GOT3 (cell line): ENCODE data around the gene SCGN.

ENCODE experiments used
- DNase-seq: peaks from one replicate; lab custom pipeline; 2025; ENCODE audit warnings: mixed read lengths; lab: John Stamatoyannopoulos, UW

SCGN gene

DNA sequence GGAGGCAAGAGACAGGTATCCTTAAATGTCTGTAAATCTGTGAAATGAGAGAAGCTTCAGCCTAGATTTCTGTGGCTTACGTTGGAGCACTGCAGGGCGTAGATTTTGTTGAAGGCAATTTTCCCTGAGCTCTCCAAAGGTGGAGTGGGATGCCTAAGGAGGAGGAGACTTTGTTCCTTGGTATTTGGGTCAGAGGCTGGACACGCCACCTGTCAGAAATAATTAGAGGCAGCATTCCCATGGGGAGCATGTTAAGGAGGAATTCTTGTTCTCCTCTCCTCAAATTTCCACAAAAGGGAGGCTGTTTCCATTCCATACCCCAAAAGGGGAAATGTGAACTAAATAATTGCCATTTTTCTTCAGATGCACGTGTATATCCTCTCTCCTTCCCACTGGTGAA is 11.1 kb upstream of the SCGN start:
- no peak for DNase-seq

DNA sequence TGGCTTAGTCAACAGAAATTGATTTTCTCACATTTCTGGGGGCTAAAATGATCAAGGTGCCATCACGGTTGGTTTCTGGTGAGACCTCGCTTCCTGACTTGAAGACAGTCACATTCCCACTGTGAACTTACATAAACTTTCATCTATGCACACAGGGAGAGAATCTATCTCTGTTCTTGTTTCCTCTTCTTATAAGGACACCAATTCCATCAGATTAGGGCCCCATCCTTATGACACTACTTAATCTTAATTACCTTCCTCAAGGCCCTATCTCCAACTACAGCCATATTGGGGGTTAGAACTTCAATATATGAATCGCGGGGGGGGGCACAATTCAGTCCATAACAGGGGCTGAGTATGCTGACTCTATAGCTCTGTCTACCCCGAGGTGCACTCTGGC is 10.6 kb upstream of the SCGN start:
- DNase-seq: no peak

DNA sequence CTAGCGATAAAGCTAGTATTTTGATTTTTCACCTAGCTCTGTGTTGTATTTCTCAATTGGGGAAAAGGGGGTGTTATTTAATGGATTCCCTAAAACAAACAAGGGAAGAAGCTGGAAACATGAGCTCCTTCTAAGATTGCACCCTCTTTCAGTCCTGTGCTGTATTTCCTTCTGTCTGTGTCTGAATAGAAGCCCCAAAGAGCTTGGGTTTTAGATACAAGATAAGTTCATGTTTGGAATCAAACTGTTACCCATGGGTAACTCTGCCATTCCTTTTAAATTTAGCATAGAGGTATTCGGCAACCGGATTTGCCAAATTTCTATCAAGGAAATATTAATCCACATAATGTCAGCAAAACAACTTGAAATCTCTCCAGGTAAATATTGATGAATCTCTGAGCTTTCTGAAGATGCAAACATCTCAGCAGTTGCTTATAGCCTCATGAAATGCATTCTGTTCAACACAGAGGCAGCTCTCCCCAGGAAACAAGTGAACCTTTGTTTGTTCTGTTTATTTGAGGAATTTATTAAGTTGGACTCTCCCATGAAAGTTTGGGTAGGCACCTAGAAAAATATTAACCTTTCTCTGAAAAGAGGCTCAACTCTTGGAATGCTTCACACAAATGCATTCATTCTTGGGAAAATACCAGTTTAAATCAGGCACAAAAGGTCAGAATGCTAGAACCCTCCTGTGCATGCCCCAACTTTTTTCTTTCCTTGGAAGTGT is 9.9 kb upstream of the SCGN start:
- no peak for DNase-seq

DNA sequence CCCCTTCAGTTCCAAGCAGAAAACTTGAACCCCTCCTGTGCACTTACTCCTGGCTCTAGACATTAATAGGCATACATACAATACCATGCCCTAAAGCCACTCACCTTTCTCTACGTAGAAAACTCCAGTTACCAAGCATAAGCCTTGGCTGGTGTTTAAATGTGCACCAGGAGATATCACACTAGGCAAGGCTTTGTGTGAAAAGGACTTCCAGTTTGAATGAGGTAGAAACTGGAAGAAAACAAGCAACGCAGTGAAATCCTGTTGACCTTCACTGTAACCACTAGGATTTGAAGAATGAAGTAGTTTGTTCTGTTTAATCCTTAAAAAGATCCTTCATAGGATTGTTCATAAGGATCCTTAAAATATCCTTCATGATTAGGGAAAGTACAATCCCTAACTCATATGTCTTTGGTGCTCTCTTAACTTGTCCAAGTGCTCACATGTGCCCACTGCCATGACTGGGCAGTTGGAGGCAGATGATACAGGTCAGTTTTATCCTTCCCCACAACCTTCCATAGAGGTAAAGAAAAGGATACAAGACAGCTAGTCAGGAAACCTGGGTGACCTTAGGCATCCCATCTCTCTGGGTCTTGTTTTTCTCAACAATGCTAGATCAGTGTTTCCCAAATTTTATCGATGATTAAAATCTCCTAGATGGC is 9.2 kb upstream of the SCGN start:
- no peak for DNase-seq

DNA sequence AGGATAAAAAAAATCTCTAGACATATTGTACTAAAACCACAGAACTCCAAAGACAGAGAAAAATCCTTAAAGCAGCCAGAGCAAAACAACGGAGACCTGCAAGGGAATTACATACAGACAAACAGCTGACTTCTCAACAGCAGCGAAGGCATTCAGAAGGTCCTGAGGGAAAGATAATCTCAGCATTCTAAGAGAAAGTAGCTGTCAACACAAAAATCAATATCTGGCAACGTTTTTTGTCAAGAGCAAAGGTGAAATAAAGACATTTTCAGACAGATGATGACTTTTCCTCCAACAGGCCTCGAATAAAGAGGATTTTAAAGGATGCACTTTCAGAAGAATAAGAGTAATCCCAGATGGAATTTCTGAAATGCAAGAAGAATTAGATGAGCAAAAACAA is 6.1 kb upstream of the SCGN start:
- no peak for DNase-seq

DNA sequence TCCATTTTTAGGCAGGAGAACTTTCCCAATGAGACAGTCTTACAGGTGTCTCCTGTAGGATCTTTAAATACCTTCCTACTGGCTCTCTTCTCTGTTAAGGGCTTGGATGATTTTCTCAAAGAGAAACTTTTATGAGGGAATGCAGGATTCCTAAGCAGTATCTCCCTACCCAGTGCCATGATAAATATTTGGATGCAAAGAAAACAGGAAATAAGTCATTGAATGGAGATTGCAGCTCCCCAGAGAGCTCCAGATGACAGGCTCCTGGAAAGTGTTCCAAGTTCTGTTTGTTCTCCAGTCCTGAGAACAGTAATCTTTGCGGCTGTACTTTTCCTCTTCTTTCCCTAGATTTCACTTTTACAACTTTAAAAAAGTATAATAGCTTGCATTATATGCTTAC is 2.4 kb upstream of the SCGN start:
- no peak for DNase-seq

DNA sequence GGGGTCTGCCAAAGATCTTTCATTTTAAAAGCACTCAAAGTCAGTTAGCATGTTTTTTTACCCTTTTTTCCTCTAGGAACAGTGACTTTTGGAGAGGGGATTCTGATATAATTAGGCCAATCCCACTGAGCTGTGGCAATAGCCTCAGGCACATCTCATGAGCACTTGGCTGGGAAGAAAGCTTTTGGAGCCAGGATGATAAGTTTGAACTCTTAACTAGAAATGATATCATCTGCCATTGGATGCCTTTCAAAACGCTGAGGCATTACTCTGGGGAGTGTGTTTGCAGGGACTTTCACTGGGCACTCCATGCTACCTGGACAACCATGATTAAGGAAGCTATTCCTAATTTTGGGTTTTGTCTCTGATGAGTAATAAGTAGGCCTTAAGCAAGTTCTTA is 3.7 kb downstream of the SCGN start:
- DNase-seq: no peak

DNA sequence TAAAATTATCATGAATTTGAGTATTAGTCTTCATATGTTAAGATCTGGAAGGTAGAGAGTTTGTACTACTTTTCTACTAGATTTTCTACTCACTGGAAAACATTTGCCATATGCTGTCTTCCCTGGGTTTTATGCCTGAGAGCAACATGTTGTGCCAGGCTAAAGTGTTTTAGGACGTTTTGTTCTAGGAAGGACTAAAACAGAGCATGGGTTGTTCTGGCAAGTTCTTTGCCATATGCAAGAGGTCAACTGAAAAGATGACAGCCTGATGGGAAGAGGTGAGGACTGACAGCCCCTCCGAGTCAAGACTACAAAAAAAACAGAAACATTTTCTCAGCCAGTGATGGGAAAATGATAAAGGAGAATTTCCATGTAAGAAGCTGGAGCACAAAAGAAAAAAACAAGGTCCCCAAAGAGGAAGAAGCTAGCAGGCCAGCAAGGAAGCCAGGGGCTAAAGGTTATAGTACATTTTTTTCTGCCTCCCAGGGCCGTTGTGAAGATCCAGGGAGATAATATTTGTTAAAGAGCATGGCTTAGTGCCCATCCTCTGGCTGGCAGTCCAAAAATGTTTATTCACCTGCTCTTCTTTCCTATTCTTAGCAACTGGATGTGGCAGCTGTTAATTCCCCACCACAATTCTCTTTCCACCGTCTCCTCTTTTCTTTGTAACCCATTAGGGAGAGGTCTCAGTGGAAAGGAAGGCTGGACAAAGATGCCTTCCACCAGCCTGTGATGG is 7.8 kb downstream of the SCGN start:
- no peak for DNase-seq

DNA sequence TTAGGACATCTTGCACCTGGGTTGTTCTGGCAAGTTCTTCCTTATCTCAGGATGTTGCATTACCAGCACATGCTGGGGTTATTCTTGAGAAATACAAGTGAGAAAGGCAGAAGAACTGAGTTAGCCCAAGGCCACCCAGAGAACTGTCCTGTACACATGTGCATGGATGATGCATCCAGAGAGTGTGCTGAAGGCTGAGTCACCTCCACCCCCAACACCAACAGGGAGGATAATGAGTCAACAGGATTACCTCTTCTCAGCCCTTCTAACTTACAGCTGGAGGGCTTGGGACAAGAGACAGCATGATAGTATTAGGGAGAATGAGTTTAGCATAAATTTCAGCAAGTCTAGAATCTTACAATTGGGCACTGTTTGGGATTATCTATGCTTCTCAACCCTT is 8.5 kb downstream of the SCGN start:
- DNase-seq: peak; percentile 6

DNA sequence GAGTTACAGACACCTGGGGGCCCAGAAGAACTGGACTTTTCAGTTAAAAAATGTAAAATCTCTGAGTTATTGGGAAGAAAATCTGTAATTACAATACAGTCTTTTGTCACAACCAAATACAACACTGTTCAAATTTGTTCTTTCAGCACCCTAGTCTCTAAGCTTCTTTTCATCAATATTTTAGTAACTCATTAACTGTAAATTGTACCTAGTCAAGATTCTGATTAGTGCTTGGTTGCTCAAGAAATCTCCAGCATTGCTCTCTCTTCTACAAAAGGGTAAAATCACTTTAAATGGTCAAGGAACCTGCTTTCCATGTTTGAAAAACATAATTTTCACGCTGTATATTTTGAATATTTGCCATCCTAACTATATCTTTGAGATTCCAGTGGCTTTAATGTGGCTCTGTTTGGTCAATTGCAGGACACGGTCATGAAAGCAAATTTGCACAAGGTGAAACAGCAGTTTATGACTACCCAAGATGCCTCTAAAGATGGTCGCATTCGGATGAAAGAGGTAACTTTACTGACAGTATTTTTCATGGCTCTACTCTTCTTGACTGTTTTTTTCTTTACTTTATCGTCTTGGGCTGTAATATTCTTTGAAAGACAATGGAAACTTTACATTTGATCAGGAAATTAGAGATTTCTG is 9.2 kb downstream of the SCGN start:
- DNase-seq: no peak

DNA sequence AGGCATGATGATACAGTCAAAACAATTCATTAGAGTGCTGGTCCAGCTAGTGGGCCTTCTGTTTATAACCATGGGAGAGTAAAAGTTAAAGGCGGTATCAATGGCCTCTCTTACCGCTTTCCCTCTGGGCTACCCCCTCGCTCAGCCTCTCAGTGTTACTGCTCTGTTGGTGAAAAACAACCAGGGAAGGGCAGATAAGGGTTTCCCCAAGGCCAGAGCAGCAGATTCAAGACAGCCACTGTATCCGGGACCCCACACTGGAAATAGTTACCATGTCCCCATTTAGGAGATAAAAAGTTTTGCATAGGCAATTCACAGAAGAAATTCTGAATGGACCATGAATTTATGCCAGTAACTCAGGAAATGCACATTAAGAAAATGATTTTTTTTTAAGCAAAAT is 13.4 kb downstream of the SCGN start:
- DNase-seq: no peak

DNA sequence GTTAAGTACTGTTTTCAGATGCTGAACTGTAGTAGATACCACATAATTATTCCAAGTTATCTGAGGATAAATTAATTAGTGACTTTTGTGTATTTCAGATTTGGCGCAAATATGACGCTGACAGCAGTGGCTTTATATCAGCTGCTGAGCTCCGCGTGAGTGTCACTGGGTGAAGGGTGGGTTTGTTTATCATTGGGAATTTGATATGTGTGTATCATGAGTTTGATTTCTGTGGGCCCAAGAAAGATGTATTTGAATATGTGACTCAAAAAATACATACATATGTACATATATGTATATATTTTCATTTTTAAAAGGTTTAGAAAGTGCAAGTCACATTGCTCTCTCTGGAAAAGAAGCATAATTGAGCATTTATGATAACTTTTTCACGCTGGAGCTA is 17.4 kb downstream of the SCGN start:
- no peak for DNase-seq

DNA sequence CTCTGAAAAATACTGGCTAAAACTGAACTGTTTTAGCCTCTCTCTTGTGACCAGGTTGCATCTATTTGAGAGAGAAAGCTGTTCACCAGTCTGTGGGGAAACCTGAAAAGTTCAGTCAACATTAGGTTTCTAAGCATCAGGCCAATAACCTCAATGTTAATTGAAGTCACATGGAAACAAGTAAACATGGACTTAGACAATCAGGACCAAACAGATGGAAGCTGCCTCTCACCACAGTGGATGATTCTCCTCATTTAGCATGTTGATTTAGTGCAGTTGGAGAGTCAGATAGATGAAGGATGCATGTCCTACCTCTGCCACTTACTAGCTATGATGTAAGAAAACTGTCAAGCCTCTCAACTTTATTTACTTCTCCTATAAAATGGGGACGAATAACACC is 18.2 kb downstream of the SCGN start:
- DNase-seq: no peak

DNA sequence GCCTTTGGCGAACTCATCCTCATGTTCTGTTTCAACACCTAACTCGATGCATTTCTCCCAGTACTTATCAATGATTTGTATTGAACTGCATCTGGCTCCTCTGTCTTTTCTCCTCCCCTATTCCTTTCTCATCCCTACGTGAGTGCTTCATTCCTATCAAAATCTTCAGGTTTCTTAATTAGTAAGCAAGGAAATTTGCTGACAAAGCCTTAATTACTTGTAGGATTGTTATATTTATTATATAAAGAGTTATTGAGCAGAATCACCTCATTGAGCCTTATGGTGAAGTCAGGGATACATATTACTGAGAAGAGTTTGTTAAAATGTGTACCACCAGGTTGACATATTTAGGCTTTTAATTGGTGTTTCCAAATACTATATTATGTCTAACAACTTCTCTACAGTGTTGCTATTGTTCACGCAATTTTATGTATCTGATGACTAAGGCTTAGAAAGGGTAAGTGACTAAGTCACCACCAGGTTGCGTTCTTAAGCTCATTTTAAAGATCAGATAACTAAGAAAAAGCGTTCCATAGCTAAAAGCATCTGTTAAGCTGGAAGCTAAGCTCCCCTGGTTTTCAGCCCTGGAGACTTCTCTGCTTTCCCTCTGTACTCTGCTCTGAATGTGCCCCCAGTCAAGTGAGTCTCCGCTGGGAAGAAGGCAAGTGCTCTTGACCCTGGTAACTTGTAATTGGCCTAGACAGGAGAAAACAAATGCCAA is 18.9 kb downstream of the SCGN start:
- no peak for DNase-seq

DNA sequence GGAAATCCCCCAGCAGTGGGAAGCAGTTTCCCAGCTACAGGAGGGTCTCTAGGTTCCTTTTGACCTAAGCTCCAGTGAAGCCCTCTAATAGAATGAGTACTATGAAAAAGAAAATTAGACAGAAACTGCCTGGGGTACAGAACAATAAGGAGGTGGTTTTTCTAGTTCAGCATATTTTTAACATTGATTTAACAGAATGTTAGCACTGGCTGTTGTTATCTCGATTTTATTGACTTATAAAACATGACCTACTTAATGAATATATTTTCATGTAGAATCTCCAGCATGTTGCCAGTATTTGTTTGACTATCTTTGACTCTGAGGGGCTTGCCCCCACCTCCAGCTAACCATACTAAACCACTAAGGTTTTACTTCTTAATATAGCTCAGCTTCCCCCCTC is 19.6 kb downstream of the SCGN start:
- DNase-seq: no peak

DNA sequence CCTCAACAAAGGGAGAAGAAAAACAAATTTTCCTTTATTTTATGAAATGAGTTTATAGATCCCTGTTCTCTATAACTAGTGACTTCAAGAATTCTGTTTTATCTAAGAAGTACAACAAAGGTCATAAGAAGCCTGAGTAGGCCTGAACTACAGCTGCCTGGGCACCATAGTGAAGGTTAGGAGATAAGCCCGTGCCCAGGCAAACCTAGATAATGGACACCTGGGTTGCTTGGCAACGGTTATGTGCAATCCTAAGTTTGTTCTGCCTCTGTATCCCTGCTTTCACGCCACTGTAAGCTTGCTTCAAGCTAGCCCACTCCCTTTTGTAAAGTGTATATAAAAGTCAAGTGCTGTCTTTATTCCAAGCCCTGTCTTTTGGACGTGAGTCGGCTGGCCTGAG is 23.2 kb downstream of the SCGN start:
- no peak for DNase-seq

DNA sequence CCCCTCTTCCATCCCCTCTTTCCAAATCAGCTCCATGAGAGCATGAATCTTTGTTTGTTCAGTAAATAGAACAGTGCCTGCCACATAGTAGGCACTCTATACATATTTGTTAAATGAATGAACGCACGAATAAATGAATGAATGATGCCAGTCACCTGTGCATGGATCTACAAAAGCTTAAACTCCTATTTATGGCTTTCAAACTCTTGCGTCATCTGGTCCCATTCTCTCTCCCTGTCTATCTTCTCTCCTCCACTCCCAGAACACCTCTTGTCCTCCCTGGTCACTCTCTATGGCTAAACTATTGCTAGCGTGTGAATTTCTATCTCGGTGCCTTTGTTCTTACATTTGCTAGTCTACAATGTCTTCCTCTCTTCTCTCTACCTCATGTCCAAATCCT is 24.8 kb downstream of the SCGN start:
- DNase-seq: no peak

DNA sequence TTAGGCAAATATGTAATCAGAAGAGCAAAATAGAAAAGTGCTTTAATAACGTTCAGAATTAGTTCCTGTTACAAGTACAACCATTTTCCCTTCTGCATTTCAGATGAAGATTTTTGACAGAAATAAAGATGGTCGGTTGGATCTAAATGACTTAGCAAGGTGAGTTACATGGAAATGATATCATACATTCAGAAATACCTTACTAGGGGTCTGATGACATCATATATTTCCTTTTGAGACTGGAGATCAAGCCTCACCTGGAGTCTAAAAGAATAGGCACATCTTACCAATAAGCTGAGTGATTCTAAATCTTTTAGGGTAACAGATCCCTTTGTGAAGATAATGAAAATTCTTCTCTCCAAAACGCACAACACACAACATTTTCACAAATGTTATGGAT is 29.8 kb downstream of the SCGN start:
- DNase-seq: no peak

DNA sequence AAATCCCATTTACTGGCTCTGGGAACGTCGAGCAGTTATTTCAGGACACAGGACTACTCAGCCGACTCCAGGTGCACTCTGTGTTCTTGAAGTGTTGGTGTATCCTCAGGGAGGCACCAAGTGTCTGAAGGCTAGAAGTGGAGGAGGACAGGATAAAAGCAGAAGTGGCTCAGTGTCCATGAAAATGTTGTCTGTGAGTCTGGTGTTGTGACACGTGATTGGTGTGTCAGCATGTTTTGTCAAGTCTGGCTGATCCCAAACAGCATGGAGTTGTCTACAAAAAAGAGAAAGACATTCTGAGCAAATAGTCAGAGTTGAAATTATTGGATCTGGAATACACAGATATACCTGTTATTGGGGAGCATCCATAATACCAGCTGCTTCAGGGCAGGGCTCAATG is 30.3 kb downstream of the SCGN start:
- no peak for DNase-seq

DNA sequence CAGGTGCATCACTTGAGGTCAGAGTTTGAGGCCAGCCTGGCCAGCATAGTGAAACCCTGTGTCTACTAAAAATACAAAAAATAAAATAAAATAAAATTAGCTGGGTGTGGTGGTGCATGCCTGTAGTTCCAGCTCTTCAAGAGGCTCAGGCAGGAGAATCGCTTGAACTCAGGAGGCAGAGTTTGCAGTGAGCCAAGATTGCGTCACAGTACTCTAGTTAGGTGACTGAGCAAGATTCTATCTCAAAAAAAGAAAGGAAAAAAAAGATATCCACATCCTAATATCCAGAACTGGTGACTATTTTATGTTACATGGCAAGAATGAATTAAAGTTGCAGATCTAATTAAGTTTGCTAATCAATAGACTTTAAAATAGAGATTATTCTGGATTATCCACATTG is 32.5 kb downstream of the SCGN start:
- no peak for DNase-seq

DNA sequence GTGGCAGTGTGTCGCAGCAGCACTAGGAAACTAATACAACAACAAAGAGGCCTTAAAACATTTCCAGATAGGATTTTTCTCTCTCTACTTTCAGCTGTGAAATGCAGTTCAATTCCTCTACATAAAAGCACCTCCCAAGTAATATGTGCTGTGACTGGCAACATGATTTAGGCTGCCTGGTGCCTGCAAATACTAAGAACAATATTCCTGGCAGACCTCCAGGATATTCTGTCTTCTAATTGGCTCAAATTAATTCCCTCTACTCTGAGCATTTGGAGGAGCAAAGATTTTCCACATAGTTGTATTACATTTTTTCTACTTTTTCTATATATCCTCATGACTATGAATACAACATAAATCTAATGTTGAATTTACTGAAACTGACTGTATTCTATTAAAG is 33.2 kb downstream of the SCGN start:
- DNase-seq: no peak

DNA sequence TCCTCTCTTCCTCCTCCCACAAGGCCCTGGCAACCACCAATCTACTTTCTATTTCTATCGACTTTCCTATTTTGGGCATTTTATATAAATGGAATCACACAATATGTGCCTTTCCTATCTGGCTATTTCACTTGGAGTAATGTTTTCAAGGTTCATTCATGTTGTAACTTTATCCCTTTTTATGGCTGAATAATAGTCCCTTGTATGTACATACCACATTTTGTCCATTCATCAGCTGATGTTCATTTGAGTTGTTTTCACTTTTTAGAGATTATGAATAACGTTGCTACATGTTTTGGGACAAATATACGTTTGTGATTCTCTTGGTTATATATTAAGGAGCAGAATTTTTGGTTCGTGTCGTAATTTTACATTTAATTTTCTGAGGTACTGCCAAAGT is 33.9 kb downstream of the SCGN start:
- DNase-seq: no peak
